H9 (cell line): ENCODE data around the gene JAK1. TPM values are rescaled to one million over a fixed set of nuclear protein-coding genes. Genes with fewer than 3 reads are reported as not detected.

Source experiments
- DNase-seq: peaks from one replicate; pipeline ENCODE4 v3.0.0-alpha.2; 2017
- H2AFZ ChIP-seq: one replicate; pipeline ENCODE4 v1.6.1; 2013; ENCODE audit warnings: mild to moderate bottlenecking, low read length, control low read depth, moderate library complexity
- H2AK5ac ChIP-seq: 2 replicates; pipeline ENCODE4 v1.6.1; 2013; ENCODE audit warnings: low read length, control low read depth, mixed read lengths; ENCODE audit not compliant: insufficient read length
- H2BK120ac ChIP-seq: one replicate; pipeline ENCODE4 v1.6.1; 2013; ENCODE audit warnings: low read depth, mild to moderate bottlenecking, low read length, control low read depth, inconsistent platforms; ENCODE audit not compliant: poor library complexity, severe bottlenecking
- H2BK12ac ChIP-seq: 2 replicates; pipeline ENCODE4 v1.6.1; 2013; ENCODE audit warnings: low read length, control low read depth, mixed read lengths, low read depth; ENCODE audit not compliant: insufficient read length
- H2BK15ac ChIP-seq: 2 replicates; pipeline ENCODE4 v1.6.1; 2013; ENCODE audit warnings: low read depth, low read length, control low read depth
- H2BK20ac ChIP-seq: one replicate; pipeline ENCODE4 v1.6.1; 2013; ENCODE audit warnings: low read depth, mild to moderate bottlenecking, low read length, control low read depth, inconsistent platforms; ENCODE audit not compliant: poor library complexity, severe bottlenecking
- H2BK5ac ChIP-seq: 2 replicates; pipeline ENCODE4 v1.6.1; 2013; ENCODE audit warnings: low read length, control low read depth, mixed read lengths; ENCODE audit not compliant: insufficient read length
- H3K14ac ChIP-seq: 2 replicates; pipeline ENCODE4 v1.6.1; 2013; ENCODE audit warnings: low read length, control low read depth; ENCODE audit not compliant: insufficient read depth
- H3K18ac ChIP-seq: 2 replicates; pipeline ENCODE4 v1.6.1; 2013; ENCODE audit warnings: low read depth, mild to moderate bottlenecking, mixed read lengths, low read length, control low read depth; ENCODE audit not compliant: insufficient read length
- H3K23ac ChIP-seq: 2 replicates; pipeline ENCODE4 v1.6.1; 2013; ENCODE audit warnings: low read length, control low read depth, mixed read lengths, low read depth; ENCODE audit not compliant: insufficient read length
- H3K23me2 ChIP-seq: 2 replicates; pipeline ENCODE4 v1.6.1; 2013; ENCODE audit warnings: low read depth, mild to moderate bottlenecking, mixed read lengths, low read length, control low read depth; ENCODE audit not compliant: insufficient read length, poor library complexity, severe bottlenecking
- H3K27ac ChIP-seq: 2 replicates; pipeline ENCODE4 v1.5.1; 2013; ENCODE audit warnings: low read length, control low read depth, mixed read lengths, low read depth; ENCODE audit not compliant: insufficient read length
- H3K27me3 ChIP-seq: 2 replicates; pipeline ENCODE4 v1.6.1; 2013; ENCODE audit warnings: low read length, control low read depth, inconsistent platforms; ENCODE audit not compliant: insufficient read depth
- H3K4ac ChIP-seq: 2 replicates; pipeline ENCODE4 v1.6.1; 2013; ENCODE audit warnings: low read depth, mild to moderate bottlenecking, control low read depth, inconsistent platforms, low read length, moderate library complexity
- H3K4me1 ChIP-seq: 2 replicates; pipeline ENCODE4 v1.6.1; 2013; ENCODE audit warnings: low read length, control low read depth, inconsistent platforms; ENCODE audit not compliant: insufficient read depth
- H3K4me2 ChIP-seq: 2 replicates; pipeline ENCODE4 v1.6.1; 2013; ENCODE audit warnings: low read length, control low read depth, mixed read lengths; ENCODE audit not compliant: insufficient read length, insufficient read depth
- H3K56ac ChIP-seq: 2 replicates; pipeline ENCODE4 v1.6.1; 2013; ENCODE audit warnings: low read depth, mild to moderate bottlenecking, mixed read lengths, low read length, control low read depth; ENCODE audit not compliant: insufficient read length
- H3K79me1 ChIP-seq: 2 replicates; pipeline ENCODE4 v1.6.1; 2013; ENCODE audit warnings: low read depth, mild to moderate bottlenecking, moderate library complexity, low read length, control low read depth, inconsistent platforms; ENCODE audit not compliant: insufficient read depth, poor library complexity, severe bottlenecking
- H3K79me2 ChIP-seq: 2 replicates; pipeline ENCODE4 v1.6.1; 2013; ENCODE audit warnings: low read length, control low read depth, inconsistent platforms; ENCODE audit not compliant: insufficient read depth
- H3K9ac ChIP-seq: 2 replicates; pipeline ENCODE4 v1.6.1; 2013; ENCODE audit warnings: low read length, control low read depth, mixed read lengths; ENCODE audit not compliant: insufficient read length; ENCODE audit errors: extremely low read depth
- H3K9me3 ChIP-seq: one replicate; pipeline ENCODE4 v1.6.1; 2013; ENCODE audit warnings: low read depth, low read length, inconsistent platforms; ENCODE audit not compliant: control insufficient read depth
- H3T11ph ChIP-seq: one replicate; pipeline ENCODE4 v1.6.1; 2013; ENCODE audit warnings: mild to moderate bottlenecking, low read length, control low read depth, inconsistent platforms
- H4K20me1 ChIP-seq: one replicate; pipeline ENCODE4 v1.6.1; 2013; ENCODE audit not compliant: control insufficient read depth, insufficient read length, insufficient read depth
- H4K5ac ChIP-seq: 2 replicates; pipeline ENCODE4 v1.6.1; 2013; ENCODE audit warnings: low read depth, mild to moderate bottlenecking, mixed read lengths, low read length, control low read depth; ENCODE audit not compliant: insufficient read length
- H4K8ac ChIP-seq: replicated peaks from 2 replicates; pipeline ENCODE4 v1.6.1; 2013; ENCODE audit warnings: low read length, control low read depth, mixed read lengths, low read depth; ENCODE audit not compliant: insufficient read length
- H4K91ac ChIP-seq: 2 replicates; pipeline ENCODE4 v1.6.1; 2013; ENCODE audit warnings: low read depth, mild to moderate bottlenecking, moderate library complexity, mixed read lengths, low read length, control low read depth; ENCODE audit not compliant: insufficient read length
- H3K27ac Mint-ChIP-seq, 3 experiments: 2 replicates in 2 of 3; 3 replicates in 1 of 3; pipeline ENCODE4 v1.8.0; 2020 to 2021; ENCODE audit warnings: mixed read lengths in 3 of 3, mild to moderate bottlenecking in 1 of 3, moderate library complexity in 1 of 3
- H3K27me3 Mint-ChIP-seq: 2 replicates; pipeline ENCODE4 v1.8.0; 2021; ENCODE audit warnings: low read depth, mild to moderate bottlenecking, moderate library complexity, mixed read lengths
- H3K36me3 Mint-ChIP-seq, 3 experiments: 2 replicates in 2 of 3; 3 replicates in 1 of 3; pipeline ENCODE4 v1.8.0; 2020 to 2021; ENCODE audit warnings: low read depth in 3 of 3, mixed read lengths in 3 of 3; ENCODE audit not compliant: insufficient read depth in 1 of 3
- H3K4me1 Mint-ChIP-seq, 2 experiments: 2 replicates each; pipeline ENCODE4 v1.8.0; 2020; ENCODE audit warnings: mixed read lengths in 2 of 2
- H3K4me3 Mint-ChIP-seq, 2 experiments: 2 replicates in 1 of 2; 3 replicates in 1 of 2; pipeline ENCODE4 v1.8.0; 2020 to 2021; ENCODE audit warnings: mild to moderate bottlenecking in 2 of 2, mixed read lengths in 2 of 2, moderate library complexity in 1 of 2
- H3K9me3 Mint-ChIP-seq, 2 experiments: 2 replicates in 1 of 2; 3 replicates in 1 of 2; pipeline ENCODE4 v1.8.0; 2020; ENCODE audit warnings: mild to moderate bottlenecking in 2 of 2, mixed read lengths in 2 of 2, moderate library complexity in 1 of 2
- WGBS: extraction: QIAGEN DNeasy Blood & Tissue Kit; methylation state at CpG from one replicate; pipeline ENCODE4 v1.1.7; 2013; ENCODE audit warnings: missing lambda C conversion rate, low lambda C conversion rate, mixed read lengths; ENCODE audit not compliant: insufficient read length; ENCODE audit errors: extremely low coverage; 5-methylcytosine and 5-hydroxymethylcytosine counted together
- total RNA-seq: library from RNA; stranded (reverse); gene quantifications from 2 replicates; pipeline ENCODE4 v1.2.1, GENCODE V29; 2021
- TF ChIP-seq, protein P1 (sequence below): fragments of 200-600 bp; sonication (generic); conservative IDR thresholded peaks from 3 replicates; pipeline ENCODE4 v1.8.0; 2021; ENCODE audit warnings: antibody characterized with exemption, mild to moderate bottlenecking

The JAK1 gene
- total RNA-seq, 1 experiment from 2014 or later, result 12.8 TPM

DNA sequence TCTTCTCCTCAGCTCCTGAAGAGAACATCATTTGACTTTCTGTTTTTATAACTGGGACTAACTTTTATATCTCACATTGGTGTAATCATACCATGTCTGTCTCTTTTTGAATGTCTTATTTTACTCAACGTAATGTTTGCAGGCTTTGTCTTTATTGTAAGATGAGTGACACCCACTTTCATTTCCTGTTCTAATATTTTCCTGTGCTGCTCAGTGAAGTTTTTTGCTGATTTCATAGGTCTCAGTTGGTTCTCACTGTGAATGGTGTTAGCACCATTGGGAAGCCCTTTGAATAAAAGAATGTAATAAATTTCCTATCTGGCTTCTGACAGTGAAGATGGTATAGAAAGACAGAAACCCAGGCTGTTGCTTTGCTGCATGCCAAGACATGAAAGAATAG lies 137.5 kb downstream of the JAK1 start:
- Histone ChIP-seq H3K23ac (no peak overlapping the region), H3K4me1 (no peaks in the 10 kb centered on the region)

More for the DNA sequence above, 137.5 kb downstream of the JAK1 start:
- H2BK15ac ChIP-seq, result no peak overlapping the region
- no peak overlapping the region for H3K27ac ChIP-seq
- no CpG with 5 or more reads among the region's 1 CpG for WGBS
- no peak overlapping the region for H3K18ac ChIP-seq
- no peak overlapping the region for H3K27ac Mint-ChIP-seq
- no peak overlapping the region for H3K14ac ChIP-seq
- no peak overlapping the region for H2BK20ac ChIP-seq
- H4K8ac ChIP-seq, result no peak overlapping the region
- no peak overlapping the region for H2BK5ac ChIP-seq
- H2AFZ ChIP-seq, result no peak overlapping the region
- H3T11ph ChIP-seq, result no peak overlapping the region
- no peak overlapping the region for H2BK120ac ChIP-seq
- H4K91ac ChIP-seq, result no peak overlapping the region
- no peaks in the 10 kb centered on the region for H4K20me1 ChIP-seq
- no peak overlapping the region for H2AK5ac ChIP-seq
- H3K9me3 ChIP-seq, result no peaks in the 10 kb centered on the region
- H3K56ac ChIP-seq, result no peak overlapping the region
- no peak overlapping the region for H3K4me2 ChIP-seq
- no peaks in the 10 kb centered on the region for H3K27me3 Mint-ChIP-seq
- TF ChIP-seq, protein P1, sequence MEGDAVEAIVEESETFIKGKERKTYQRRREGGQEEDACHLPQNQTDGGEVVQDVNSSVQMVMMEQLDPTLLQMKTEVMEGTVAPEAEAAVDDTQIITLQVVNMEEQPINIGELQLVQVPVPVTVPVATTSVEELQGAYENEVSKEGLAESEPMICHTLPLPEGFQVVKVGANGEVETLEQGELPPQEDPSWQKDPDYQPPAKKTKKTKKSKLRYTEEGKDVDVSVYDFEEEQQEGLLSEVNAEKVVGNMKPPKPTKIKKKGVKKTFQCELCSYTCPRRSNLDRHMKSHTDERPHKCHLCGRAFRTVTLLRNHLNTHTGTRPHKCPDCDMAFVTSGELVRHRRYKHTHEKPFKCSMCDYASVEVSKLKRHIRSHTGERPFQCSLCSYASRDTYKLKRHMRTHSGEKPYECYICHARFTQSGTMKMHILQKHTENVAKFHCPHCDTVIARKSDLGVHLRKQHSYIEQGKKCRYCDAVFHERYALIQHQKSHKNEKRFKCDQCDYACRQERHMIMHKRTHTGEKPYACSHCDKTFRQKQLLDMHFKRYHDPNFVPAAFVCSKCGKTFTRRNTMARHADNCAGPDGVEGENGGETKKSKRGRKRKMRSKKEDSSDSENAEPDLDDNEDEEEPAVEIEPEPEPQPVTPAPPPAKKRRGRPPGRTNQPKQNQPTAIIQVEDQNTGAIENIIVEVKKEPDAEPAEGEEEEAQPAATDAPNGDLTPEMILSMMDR, result no peak
- H3K79me1 ChIP-seq, result no peaks in the 10 kb centered on the region
- no peaks in the 10 kb centered on the region for H3K23me2 ChIP-seq
- no peak overlapping the region for H3K4me3 Mint-ChIP-seq
- peaks cover 0 to 7% (median 0%) of the 10 kb centered on the region in 3 experiments; a peak in 1 of 7 replicates for H3K36me3 Mint-ChIP-seq
- no peak overlapping the region for H3K9ac ChIP-seq
- H3K4ac ChIP-seq, result no peak overlapping the region
- H3K9me3 Mint-ChIP-seq, result no peaks in the 10 kb centered on the region
- H3K79me2 ChIP-seq, result no peaks in the 10 kb centered on the region
- no peak overlapping the region for H4K5ac ChIP-seq
- no peaks in the 10 kb centered on the region for H3K27me3 ChIP-seq
- no peak overlapping the region for H2BK12ac ChIP-seq
- DNase-seq, result no peak
- H3K4me1 Mint-ChIP-seq, result peaks cover 4 to 9% of the 10 kb centered on the region in 2 experiments
